OCI-LY7 (cell line): ENCODE data around the gene ZNF284.

Source experiments
- CTCF ChIP-seq: fragments of 200-600 bp; sonication (generic); conservative IDR thresholded peaks from 2 replicates; pipeline ENCODE4 v1.5.1; 2014; ENCODE audit warnings: mild to moderate bottlenecking, antibody characterized with exemption, low read length, moderate library complexity, mixed read lengths
- EZH2phosphoT487 ChIP-seq: fragments of 200-600 bp; sonication (generic); IDR thresholded peaks from 2 replicates; pipeline ENCODE4 v1.6.1; 2018; ENCODE audit warnings: low read depth, borderline replicate concordance, mild to moderate bottlenecking, mixed run types, antibody characterized with exemption, low read length, moderate library complexity, mixed read lengths

- TF ChIP-seq CTCF (no peak), EZH2phosphoT487 (no peak)
Measured at GRCh38 chr19:44072543-44073401, 813 bp downstream of the ZNF284 start.
